HG03159 (cell line): ENCODE results near the gene GNE.
"Not testable (repeated sequence)": the region's sequence is repeated elsewhere in the genome, so short reads cannot be mapped to it uniquely, and the experiment has no call there.

Experiments
- ATAC-seq: cut with Tn5 transposase; IDR thresholded peaks from one replicate; pipeline ENCODE4 v1.9.1; 2021; ENCODE audit warnings: mild to moderate bottlenecking, moderate library complexity; ENCODE audit not compliant: unreplicated experiment

The GNE gene

DNA sequence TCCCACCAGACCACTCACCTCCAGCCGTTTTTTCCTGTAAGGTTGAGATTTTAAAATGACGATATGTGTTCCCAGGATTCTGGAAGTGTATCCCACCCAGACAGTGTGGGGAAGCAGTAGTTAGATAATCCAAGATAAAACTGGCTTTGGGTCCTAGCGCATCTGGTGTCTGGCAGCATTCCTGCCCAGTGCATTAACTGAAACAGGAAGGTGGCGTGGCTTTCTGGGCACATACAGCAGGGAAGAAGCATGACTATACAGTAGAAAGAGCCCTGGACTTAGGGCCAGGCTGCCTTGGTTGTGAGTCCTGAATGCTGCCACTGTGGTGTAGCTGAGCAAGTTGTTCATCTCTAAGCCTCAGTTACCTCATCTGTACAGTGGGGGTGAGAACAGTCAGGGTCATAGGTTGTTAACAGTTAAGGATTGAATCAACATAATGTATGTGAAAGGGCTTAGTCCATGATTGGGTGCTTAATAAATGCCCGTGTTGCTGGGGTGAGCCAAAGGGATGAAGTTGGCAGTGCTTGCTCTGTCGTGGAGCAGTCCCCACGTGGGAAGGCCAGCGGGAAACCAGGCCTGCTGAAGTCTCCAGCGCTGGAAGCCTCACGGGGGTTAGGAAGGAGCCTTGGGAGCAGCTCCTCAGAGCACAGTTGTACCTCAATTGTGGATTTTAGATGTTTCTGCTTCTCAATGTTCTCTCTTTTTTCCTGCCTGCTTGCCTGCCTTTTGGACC is 49.6 kb downstream of the GNE start:
- ATAC-seq = no peak

DNA sequence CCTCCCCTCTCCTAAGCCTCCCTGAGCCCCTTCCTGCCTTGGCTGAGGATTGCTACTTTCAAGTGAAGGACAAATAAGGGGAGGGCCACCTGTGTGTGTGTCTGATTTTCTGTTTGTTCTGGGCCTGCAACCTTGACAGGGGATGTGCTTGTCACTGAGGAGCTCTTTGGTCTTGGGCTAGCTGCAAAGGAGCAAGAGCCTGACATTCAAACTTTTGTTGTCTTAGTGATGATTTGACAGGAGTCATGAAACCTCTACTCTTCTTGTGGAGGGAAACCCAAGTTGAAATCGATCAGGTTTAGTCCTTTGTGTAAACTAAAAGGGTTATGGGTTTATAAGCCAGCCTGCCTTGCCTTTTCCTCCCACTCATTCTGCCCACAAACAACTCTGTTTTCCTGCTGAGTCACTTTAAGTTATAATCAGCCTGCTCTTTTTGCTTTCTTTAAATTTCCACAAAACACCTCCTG is 50.7 kb downstream of the GNE start:
- no peak for ATAC-seq

- no peak for ATAC-seq
Observed at GRCh38 chr9:36207016-36207415, 51.2 kb downstream of the GNE start.

- ATAC-seq = no peak
Observed at GRCh38 chr9:36204906-36205547, 53.2 kb downstream of the GNE start.

- no peak for ATAC-seq
Observed at GRCh38 chr9:36194326-36195000, 63.8 kb downstream of the GNE start.

GRCh38 chr9:36193023-36193422 is 65.2 kb downstream of the GNE start:
- no peak for ATAC-seq

GRCh38 chr9:36192196-36192595 is 66.1 kb downstream of the GNE start:
- no peak for ATAC-seq

DNA sequence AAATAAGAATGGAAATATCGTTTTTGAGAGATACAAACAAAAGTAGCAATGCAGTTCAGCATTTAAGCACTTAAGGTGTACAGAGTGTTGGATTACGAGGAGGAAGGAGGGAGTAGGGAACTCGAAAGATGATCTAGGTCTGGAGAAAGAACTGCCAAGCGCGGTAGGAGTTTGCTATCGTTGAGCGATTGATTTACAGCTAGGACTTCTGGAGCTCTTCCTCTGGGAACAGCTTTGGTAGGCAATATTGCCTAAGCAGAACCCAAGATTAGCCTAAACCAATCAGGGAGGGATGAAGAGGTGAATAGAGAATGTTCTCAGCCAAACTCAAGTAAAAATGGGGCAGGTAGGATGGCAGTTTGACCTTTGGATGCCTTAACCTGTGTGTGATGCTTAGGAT is 66.6 kb downstream of the GNE start:
- no peak for ATAC-seq

DNA sequence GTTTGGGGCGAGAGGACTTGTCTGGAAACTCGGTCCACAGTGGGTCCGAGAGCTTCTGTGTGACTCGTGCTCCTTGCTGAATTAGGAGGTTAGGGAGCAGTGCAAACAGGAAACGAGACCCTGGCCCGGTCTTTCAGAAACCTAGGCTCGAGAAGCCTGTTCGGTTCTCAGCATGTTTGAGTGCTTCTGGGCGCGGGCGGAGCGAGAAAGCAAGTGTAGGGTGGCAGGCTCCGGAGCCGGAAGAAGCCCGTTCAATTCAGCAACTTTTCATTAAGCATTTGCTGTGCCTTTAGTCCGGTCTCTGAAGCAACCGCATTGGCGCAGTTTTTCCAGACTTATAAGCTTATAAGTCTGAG is 67.0 kb downstream of the GNE start:
- ATAC-seq = peak; percentile 6

DNA sequence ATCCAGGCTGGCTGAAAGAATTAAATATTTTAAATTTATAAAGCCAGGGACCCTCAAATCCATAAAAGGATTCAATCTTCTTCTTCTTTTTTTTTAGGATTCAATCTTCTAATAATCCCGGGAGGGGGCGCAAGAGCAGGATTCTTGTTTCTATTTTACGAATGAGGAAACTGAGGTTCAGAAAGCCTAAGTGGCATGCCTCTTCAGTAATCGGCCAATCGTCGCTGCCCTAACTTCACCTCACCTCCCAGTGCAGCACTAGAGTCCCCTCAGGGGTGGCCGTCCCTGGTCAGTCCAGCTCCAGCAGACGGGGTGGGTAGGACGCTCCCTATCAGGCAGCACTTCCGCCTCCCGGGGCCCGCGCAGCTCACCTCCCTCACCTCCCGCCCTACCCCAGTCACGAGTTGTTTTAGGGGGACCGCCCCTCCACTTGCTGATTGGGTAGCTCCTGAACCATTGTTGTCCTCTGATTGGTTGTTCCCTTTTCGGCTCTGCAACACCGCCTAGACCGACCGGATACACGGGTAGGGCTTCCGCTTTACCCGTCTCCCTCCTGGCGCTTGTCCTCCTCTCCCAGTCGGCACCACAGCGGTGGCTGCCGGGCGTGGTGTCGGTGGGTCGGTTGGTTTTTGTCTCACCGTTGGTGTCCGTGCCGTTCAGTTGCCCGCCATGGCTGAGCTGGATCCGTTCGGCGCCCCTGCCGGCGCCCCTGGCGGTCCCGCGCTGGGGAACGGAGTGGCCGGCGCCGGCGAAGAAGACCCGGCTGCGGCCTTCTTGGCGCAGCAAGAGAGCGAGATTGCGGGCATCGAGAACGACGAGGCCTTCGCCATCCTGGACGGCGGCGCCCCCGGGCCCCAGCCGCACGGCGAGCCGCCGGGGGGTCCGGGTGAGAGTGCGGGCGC is 67.6 kb downstream of the GNE start, which contains the start of gene CLTA:
Gene CLTA (plus strand): TSS at position 534 of the 902 bp plus-strand sequence. CDS start 136 bp downstream, at position 670.
- peak; percentile 98 for ATAC-seq

- no peak for ATAC-seq
Observed at GRCh38 chr9:36189976-36190375, 68.3 kb downstream of the GNE start.

GRCh38 chr9:36188212-36188611 is 70.0 kb downstream of the GNE start:
- ATAC-seq = no peak

DNA sequence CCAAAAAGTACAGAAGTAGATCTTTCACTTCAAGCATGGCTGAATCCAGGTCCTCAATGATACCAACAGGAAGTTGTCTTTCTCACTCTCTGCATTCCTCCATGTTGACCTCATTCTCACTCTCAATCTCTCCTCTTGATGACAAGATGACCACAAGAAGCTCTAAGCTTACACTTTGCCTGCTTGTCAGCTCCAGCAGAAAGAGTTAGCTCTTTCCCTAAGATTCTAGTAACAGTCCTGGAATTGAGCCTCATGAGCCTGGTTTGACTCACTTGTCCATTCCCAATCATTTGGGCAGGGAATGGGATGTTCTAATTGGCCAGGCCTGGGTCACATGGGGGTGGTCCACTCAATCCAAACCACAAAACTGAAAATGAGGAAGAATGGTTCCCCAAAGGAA is 70.8 kb downstream of the GNE start:
- no peak for ATAC-seq

- ATAC-seq = not testable (repeated sequence)
Observed at GRCh38 chr9:36180243-36180642, 78.0 kb downstream of the GNE start.

GRCh38 chr9:36177571-36177970 is 80.7 kb downstream of the GNE start:
- ATAC-seq = no peak

DNA sequence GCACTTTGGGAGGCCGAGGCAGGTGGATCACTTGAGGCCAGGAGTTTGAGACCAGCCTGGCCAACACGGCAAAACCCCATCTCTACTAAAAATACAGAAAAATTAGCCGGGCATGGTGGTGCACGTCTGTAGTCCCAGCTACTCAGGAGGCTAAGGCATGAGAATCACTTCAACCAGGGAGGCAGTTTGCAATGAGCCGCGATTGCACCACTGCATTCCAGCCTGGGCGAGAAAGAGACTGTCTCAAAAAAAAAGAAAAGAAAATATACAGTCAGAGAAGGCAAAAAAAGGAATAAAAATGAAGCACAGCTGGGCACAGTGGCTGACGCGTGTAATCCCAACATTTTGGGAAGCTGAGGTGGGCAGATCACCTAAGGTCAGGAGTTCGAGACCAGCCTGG is 81.8 kb downstream of the GNE start:
- ATAC-seq = not testable (repeated sequence)

DNA sequence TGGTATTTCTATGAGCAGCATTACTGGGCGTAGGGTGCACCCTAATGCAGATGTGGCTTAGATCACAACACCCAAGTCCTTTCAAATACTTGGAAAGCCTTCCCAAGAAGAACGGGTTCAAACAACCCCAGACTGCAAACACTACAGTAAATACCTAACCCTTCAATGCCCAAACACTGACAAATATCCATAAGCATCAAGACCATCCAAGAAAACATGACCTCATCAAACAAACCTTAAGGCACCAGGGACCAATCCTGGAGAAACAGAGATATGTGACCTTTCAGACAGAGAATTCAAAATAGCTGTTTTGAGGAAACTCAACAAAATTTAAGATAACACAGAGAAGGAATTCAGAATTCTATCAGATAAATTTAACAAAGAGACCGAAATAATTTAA is 83.0 kb downstream of the GNE start:
- ATAC-seq = not testable (repeated sequence)

- no peak for ATAC-seq
Observed at GRCh38 chr9:36174731-36175130, 83.5 kb downstream of the GNE start.

GRCh38 chr9:36174271-36174670 is 84.0 kb downstream of the GNE start:
- ATAC-seq = no peak

- ATAC-seq = no peak
Observed at GRCh38 chr9:36173861-36174260, 84.4 kb downstream of the GNE start.

DNA sequence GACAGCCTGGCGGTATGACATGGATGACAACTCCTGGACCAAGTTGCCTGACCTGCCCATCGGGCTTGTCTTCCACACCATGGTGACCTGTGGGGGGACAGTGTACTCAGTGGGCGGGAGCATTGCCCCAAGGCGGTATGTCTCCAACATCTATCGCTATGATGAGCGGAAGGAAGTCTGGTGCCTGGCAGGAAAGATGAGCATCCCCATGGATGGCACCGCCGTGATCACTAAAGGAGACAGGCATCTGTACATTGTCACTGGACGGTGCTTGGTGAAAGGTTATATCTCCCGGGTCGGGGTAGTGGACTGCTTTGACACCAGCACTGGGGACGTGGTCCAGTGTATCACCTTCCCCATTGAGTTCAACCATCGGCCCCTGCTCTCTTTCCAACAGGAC is 87.7 kb downstream of the GNE start:
- ATAC-seq = no peak
